NOMO-1 (cell line): ENCODE results near the gene SCAF11.
A peak's percentile ranks its signal among the peaks of the same experiment; 100 is the strongest.

Source experiments
- DNase-seq, 2 experiments: peaks; one replicate each; lab custom pipeline; 2025; ENCODE audit not compliant: unreplicated experiment in 2 of 2; lab: John Stamatoyannopoulos, UW

SCAF11 gene

GRCh38 chr12:45986641-45987339 lies 3.6 kb downstream of the SCAF11 start:
- DNase-seq = peak; percentile 78 to 80

- DNase-seq = no peak
Observed at GRCh38 chr12:45981075-45981837, 9.1 kb downstream of the SCAF11 start.

GRCh38 chr12:45980540-45980939 lies 9.8 kb downstream of the SCAF11 start:
- no peak for DNase-seq

- no peak for DNase-seq
Observed at GRCh38 chr12:45978108-45978507, 12.3 kb downstream of the SCAF11 start.

- no peak for DNase-seq
Observed at GRCh38 chr12:45977620-45978019, 12.8 kb downstream of the SCAF11 start.

GRCh38 chr12:45975506-45975905 lies 14.9 kb downstream of the SCAF11 start:
- DNase-seq = no peak

- DNase-seq = no peak
Observed at GRCh38 chr12:45974883-45975282, 15.5 kb downstream of the SCAF11 start.

GRCh38 chr12:45974171-45974719 lies 16.1 kb downstream of the SCAF11 start:
- DNase-seq = no peak

GRCh38 chr12:45973526-45973925 lies 16.8 kb downstream of the SCAF11 start:
- no peak for DNase-seq

GRCh38 chr12:45970391-45970790 lies 20.0 kb downstream of the SCAF11 start:
- DNase-seq = no peak

- DNase-seq = no peak
Observed at GRCh38 chr12:45969084-45969483, 21.3 kb downstream of the SCAF11 start.

- DNase-seq = peak in 1 of 2 experiments; percentile 15
Observed at GRCh38 chr12:45966486-45966885, 23.9 kb downstream of the SCAF11 start.

GRCh38 chr12:45962553-45963325 lies 27.6 kb downstream of the SCAF11 start:
- DNase-seq = no peak

- DNase-seq = no peak
Observed at GRCh38 chr12:45959728-45960127, 30.6 kb downstream of the SCAF11 start.

- DNase-seq = no peak
Observed at GRCh38 chr12:45959025-45959424, 31.3 kb downstream of the SCAF11 start.

GRCh38 chr12:45948546-45948945 lies 41.8 kb downstream of the SCAF11 start:
- no peak for DNase-seq

- DNase-seq = no peak
Observed at GRCh38 chr12:45946435-45946834, 43.9 kb downstream of the SCAF11 start.

GRCh38 chr12:45944771-45945170 lies 45.6 kb downstream of the SCAF11 start:
- no peak for DNase-seq

- no peak for DNase-seq
Observed at GRCh38 chr12:45939759-45940158, 50.6 kb downstream of the SCAF11 start.

- DNase-seq = no peak
Observed at GRCh38 chr12:45938566-45938965, 51.8 kb downstream of the SCAF11 start.

- no peak for DNase-seq
Observed at GRCh38 chr12:45934956-45935355, 55.4 kb downstream of the SCAF11 start.
